Spleen (tissue), 11 donors: ENCODE measurements around the gene ZNF189. TPM values are rescaled to one million over a fixed set of nuclear protein-coding genes. Genes with fewer than 3 reads are reported as not detected.

ENCODE experiments used
- DNase-seq: peaks from one replicate; pipeline ENCODE4 v3.0.0-alpha.2; 2020
- H3K27ac ChIP-seq, 8 donors: fragments of 200-600 bp; sonication (generic) in 7 of 8; 1 replicate in 4 of 8; 2 replicates in 4 of 8; pipeline versions ENCODE4 v1.5.0 to v1.8.0; 2016 to 2021; ENCODE audit warnings: inconsistent platforms in 4 of 8, mild to moderate bottlenecking in 4 of 8, moderate library complexity in 1 of 8
- H3K27me3 ChIP-seq, 7 donors: fragments of 200-600 bp; sonication (generic) in 6 of 7; replicated peaks in 1 of 7; 1 replicate in 4 of 7; 2 replicates in 3 of 7; pipeline versions ENCODE4 v1.5.0 to v1.8.0; 2016 to 2021; ENCODE audit warnings: inconsistent platforms in 3 of 7, mild to moderate bottlenecking in 1 of 7
- H3K36me3 ChIP-seq, 6 donors: fragments of 200-600 bp; sonication (generic) in 5 of 6; 1 replicate in 4 of 6; 2 replicates in 2 of 6; pipeline versions ENCODE4 v1.5.0 to v1.8.0; 2016 to 2021; ENCODE audit warnings: inconsistent platforms in 2 of 6
- H3K4me1 ChIP-seq, 6 donors: fragments of 200-600 bp; sonication (generic) in 5 of 6; 1 replicate in 3 of 6; 2 replicates in 3 of 6; pipeline versions ENCODE4 v1.5.0 to v1.8.0; 2016 to 2021; ENCODE audit warnings: inconsistent platforms in 3 of 6
- H3K4me3 ChIP-seq, 8 donors: fragments of 200-600 bp; sonication (generic) in 7 of 8; 1 replicate in 4 of 8; 2 replicates in 4 of 8; pipeline versions ENCODE4 v1.5.0 to v1.8.0; 2016 to 2021; ENCODE audit warnings: inconsistent platforms in 4 of 8, mild to moderate bottlenecking in 4 of 8, moderate library complexity in 2 of 8
- H3K9me3 ChIP-seq, 8 donors: fragments of 200-600 bp; sonication (generic) in 7 of 8; 1 replicate in 4 of 8; 2 replicates in 4 of 8; pipeline versions ENCODE4 v1.5.0 to v1.8.0; 2016 to 2021; ENCODE audit warnings: inconsistent platforms in 4 of 8
- POLR2A ChIP-seq, 3 donors: fragments of 450-650 bp; IDR thresholded peaks; one replicate each; pipeline ENCODE4 v1.5.1; 2017; ENCODE audit warnings: antibody characterized with exemption in 3 of 3, mild to moderate bottlenecking in 1 of 3
- POLR2AphosphoS5 ChIP-seq, 3 donors: sonication (generic); formaldehyde crosslinking; IDR thresholded peaks; one replicate each; pipeline ENCODE4 v1.5.1; 2017; ENCODE audit warnings: antibody characterized with exemption in 3 of 3
- WGBS, 5 donors: extraction: QIAGEN DNeasy Blood & Tissue Kit in 3 of 5; methylation state at CpG; one replicate each; pipeline versions ENCODE4 v1.1.5 to v1.1.7; 2013 to 2018; 5-methylcytosine and 5-hydroxymethylcytosine counted together
- intact Hi-C: fragments of 100-400 bp; cut with DNase I; formaldehyde crosslinking; loops from one replicate; pipeline ENCODE4 v1.15.0; 2023; ENCODE audit warnings: low total_unique reads
- polyA plus RNA-seq, 3 donors: library from polyadenylated mRNA; stranded (reverse); fragments of 200-250 nt; gene quantifications; one replicate each; pipeline ENCODE4 v1.2.1, GENCODE V29; 2013
- total RNA-seq, 7 donors: library from RNA; depleted of rRNA in 3 of 7; stranded (reverse); fragments of >200 nt in 3 of 7; fragmentation: NEBNext Ultra II Directional in 4 of 7; extraction: Animal tissue kit (Norgen Biotek cat#: 25700) in 4 of 7; gene quantifications; one replicate each; pipeline versions ENCODE4 v1.1.0 to v1.2.1, GENCODE V29; 2016 to 2021
- TF ChIP-seq, protein P1 (sequence below), 11 experiments: fragments of 200-600 bp in 7 of 11; fragments of 450-650 bp in 4 of 11; sonication (generic) in 4 of 11; IDR thresholded peaks in 8 of 11; conservative IDR thresholded peaks in 3 of 11; 1 replicate in 7 of 11; 2 replicates in 4 of 11; pipeline versions ENCODE4 v1.4.0 to v1.8.0; 2016 to 2021; ENCODE audit warnings: antibody characterized with exemption in 11 of 11, inconsistent platforms in 4 of 11, mild to moderate bottlenecking in 1 of 11
- donor health status: healthy with polysubstance abuse.
- donor health status: DM: no; HTN: no; CAD: no; lungs with moderate emphysema.
- donor health status: DM: no; HTN: no; CAD: no.
- donor health status: Bipolar disorder and iron deficiency.
- donor health status: healthy.
- donor health status: DM: no; HTN: no; CAD: no.
- donor health status: DM: yes; HTN: yes; CAD: no.

Gene ZNF189
- total and polyA plus RNA-seq, 10 donors: 7.1 to 39.0 (median 24.1) TPM

DNA sequence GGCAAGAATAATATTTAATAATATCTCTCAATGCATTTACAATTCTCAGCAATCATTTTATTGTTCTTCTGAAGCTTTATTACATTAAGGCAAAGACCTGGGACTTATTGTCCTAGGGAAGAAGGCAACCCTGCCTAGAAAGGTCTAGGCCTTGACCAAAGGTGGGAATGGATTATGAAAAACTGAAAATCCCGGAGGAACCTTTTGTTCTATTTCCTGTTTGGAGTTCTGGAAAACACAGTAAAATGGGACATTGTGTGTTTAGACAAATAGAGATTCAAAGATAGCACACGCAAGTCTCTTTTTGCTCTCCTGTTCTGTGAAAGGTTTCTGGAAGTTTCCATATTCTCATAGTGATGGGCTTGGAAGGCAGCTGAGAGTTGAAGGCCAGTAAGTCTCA, 45.0 kb upstream of the ZNF189 start:
- no peaks in the 10 kb centered on the region for H3K9me3 ChIP-seq
- TF ChIP-seq POLR2A (IDR thresholded peaks at IDR 0.05): no peak
- TF ChIP-seq, protein P1, sequence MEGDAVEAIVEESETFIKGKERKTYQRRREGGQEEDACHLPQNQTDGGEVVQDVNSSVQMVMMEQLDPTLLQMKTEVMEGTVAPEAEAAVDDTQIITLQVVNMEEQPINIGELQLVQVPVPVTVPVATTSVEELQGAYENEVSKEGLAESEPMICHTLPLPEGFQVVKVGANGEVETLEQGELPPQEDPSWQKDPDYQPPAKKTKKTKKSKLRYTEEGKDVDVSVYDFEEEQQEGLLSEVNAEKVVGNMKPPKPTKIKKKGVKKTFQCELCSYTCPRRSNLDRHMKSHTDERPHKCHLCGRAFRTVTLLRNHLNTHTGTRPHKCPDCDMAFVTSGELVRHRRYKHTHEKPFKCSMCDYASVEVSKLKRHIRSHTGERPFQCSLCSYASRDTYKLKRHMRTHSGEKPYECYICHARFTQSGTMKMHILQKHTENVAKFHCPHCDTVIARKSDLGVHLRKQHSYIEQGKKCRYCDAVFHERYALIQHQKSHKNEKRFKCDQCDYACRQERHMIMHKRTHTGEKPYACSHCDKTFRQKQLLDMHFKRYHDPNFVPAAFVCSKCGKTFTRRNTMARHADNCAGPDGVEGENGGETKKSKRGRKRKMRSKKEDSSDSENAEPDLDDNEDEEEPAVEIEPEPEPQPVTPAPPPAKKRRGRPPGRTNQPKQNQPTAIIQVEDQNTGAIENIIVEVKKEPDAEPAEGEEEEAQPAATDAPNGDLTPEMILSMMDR (IDR thresholded peaks at IDR 0.05 in 8 of 11, conservative IDR thresholded peaks at IDR 0.05 in 3 of 11): no peak
- TF ChIP-seq POLR2AphosphoS5 (IDR thresholded peaks at IDR 0.05): no peak
- WGBS, 5 donors: 69 to 83% (median 77%) methylated on average over 2 of the region's 2 CpGs
- intact Hi-C loops: no loop called here
- no peak overlapping the region for H3K27ac ChIP-seq
- H3K4me1 ChIP-seq: no peaks in the 10 kb centered on the region
- H3K27me3 ChIP-seq: no peaks in the 10 kb centered on the region
- no peak overlapping the region for H3K4me3 ChIP-seq
- DNase-seq: no peak
- H3K36me3 ChIP-seq: no peaks in the 10 kb centered on the region

DNA sequence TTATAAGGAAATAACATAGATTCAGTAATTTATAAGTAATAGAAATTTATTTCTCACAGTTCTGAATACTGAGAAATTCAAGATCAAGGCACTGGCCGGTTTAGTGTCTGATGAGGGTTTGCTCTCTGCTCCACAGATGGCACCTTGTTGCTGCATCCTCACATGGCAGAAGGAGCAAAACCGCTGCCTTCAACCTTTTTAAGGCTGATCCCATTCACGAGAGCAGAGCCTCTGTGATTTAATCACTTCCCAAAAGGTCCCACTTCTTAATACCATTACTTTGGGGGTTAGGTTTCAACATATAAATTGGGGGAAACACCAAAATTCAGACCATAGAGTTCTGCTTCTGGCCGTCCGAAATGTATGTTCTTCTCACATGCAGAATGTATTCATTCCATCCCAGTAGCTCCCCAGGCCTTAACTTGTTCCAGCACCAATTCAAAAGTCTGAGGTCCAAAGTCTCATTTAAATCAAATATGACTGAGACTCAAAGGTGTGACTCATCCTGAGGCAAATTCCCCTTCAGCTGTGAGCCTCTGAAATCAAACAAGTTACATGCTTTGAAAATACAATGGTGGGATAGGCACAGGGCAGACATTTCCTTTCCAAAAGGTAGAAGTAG, 44.4 kb upstream of the ZNF189 start:
- Histone ChIP-seq H3K27me3 (no peaks in the 10 kb centered on the region), H3K36me3 (no peaks in the 10 kb centered on the region), H3K9me3 (no peaks in the 10 kb centered on the region), H3K4me1 (no peaks in the 10 kb centered on the region), H3K4me3 (no peak overlapping the region), H3K27ac (no peak overlapping the region)
- TF ChIP-seq POLR2A (IDR thresholded peaks at IDR 0.05): no peak
- TF ChIP-seq POLR2AphosphoS5 (IDR thresholded peaks at IDR 0.05): no peak
- TF ChIP-seq, protein P1 (IDR thresholded peaks at IDR 0.05 in 8 of 11, conservative IDR thresholded peaks at IDR 0.05 in 3 of 11): no peak
- 81 to 88% (median 84%) methylated on average over 5 of the region's 5 CpGs for WGBS, 5 donors
- intact Hi-C loops: no loop called here
- DNase-seq: no peak

DNA sequence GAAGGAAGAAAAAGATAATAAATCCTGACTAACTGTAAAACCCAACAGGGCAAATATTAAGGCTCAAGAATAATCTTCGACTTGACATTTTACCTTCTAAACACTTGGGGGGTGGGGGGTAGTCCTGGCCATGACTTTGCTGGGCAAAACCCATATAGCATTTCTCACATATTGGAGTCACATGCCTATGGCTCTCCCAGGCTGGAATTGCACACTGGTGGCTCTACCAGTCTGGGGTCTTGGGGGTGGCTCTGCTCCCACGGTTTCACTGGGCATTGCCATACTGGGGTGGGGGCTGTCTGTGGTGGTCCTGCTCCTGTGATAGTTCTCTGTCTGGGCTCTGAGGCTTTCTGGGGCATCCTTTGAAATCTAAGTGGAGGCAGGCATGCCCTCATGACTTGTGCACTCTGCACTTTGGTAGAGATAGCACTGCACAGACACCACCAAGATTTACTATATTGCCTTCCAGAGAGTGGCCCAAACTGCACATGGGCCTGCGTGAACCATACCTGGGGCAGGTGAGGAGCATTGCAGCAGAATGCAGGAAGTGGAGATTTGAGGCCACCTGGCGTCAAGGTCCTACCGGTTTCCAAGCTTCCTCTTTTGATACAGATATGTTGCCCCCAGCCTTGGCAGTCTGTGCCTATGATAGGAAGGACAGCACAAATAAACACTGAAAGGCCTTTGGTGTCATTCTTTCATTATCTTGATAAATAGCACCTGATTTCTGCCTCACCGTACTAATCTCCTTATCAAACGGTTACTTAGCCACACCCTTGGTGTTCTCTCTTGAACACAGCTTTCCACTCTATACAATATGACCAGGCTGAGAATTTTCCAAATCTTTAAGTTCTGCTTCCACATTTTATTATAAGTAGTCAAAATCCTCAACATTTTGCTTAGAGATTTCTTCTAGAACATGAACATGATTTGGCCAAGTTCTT, 43.6 kb upstream of the ZNF189 start:
- WGBS, 5 donors: 70 to 79% (median 70%) methylated on average over 6 to 7 of the region's 7 CpGs
- intact Hi-C loops: no loop called here
- no peak for DNase-seq
- Histone ChIP-seq H3K36me3 (no peaks in the 10 kb centered on the region), H3K9me3 (no peaks in the 10 kb centered on the region), H3K27me3 (no peaks in the 10 kb centered on the region), H3K27ac (no peak overlapping the region), H3K4me3 (no peak overlapping the region), H3K4me1 (no peaks in the 10 kb centered on the region)
- TF ChIP-seq POLR2A (IDR thresholded peaks at IDR 0.05): no peak
- TF ChIP-seq, protein P1 (IDR thresholded peaks at IDR 0.05 in 8 of 11, conservative IDR thresholded peaks at IDR 0.05 in 3 of 11): no peak
- no peak for TF ChIP-seq POLR2AphosphoS5 (IDR thresholded peaks at IDR 0.05)

DNA sequence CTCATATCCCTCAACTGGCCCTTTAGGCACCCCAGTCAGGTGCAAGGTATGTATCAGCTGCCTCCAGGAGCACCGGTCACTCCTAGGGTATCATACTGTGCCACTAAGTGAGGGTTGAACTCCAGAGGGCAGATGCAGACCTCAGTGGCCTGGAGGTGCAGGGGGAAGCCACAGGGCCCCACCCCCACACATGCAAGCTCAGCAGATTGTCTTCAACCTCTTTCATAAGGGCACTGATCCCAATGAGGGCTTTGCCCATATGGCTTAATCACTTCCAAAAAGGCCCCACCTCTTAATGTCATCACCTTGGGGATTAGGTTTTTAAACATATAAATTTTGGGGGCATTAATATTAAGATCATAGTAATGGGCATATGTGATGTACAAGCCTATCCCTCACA, 42.0 kb upstream of the ZNF189 start:
- H3K4me3 ChIP-seq: no peak overlapping the region
- no peaks in the 10 kb centered on the region for H3K36me3 ChIP-seq
- DNase-seq: no peak
- H3K27ac ChIP-seq: no peak overlapping the region
- no peaks in the 10 kb centered on the region for H3K27me3 ChIP-seq
- H3K9me3 ChIP-seq: no peaks in the 10 kb centered on the region
- intact Hi-C loops: no loop called here
- TF ChIP-seq POLR2A (IDR thresholded peaks at IDR 0.05): no peak
- TF ChIP-seq POLR2AphosphoS5 (IDR thresholded peaks at IDR 0.05): no peak
- TF ChIP-seq, protein P1 (IDR thresholded peaks at IDR 0.05 in 8 of 11, conservative IDR thresholded peaks at IDR 0.05 in 3 of 11): no peak
- H3K4me1 ChIP-seq: no peaks in the 10 kb centered on the region
- 32 to 100% (median 42%) methylated on average over 1 of the region's 1 CpG for WGBS, 5 donors
